Measurements from ENCODE around the gene TMC2. TPM values are rescaled to one million over a fixed set of nuclear protein-coding genes. Genes with fewer than 3 reads are reported as not detected.

Gene TMC2
- total and polyA plus RNA-seq, 10 donors: 0.07 to 1.2 (median 0.13) TPM; not detected in 2

DNA sequence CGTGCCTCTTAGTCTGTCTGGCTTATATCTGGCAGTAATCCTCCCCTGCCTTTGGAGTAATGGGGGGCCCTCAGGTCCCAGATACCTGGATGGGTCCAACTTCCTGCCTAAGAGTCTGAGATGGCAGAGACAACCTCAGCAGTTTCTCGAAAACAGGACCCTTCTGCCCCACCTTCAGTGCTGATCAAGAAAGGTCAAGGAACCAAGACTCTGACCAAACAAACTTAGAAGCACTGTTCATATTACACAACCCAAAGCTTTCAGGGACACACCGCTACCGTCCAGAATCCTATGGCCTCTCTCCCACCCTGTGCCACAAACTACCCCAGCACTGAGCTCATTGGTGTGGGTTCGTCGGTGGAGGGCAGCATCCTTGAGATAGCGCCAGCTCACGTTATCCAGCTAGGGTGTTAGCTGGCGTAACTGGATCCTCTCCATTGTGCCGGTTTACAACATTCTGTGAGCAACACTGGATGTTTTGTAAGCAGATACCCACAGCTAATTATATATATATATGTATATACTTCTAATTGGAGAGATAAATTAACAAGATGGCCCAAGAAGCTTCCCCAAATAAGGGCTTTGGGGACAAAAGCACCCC, 7.6 kb upstream of the TMC2 start:
- Histone ChIP-seq H3K27me3 (replicated peaks in 1 of 7) (peaks cover 0 to 20% (median 0%) of the 10 kb centered on the region in 7 donors), H3K36me3 (no peaks in the 10 kb centered on the region), H3K4me1 (peaks cover 0 to 23% (median 13%) of the 10 kb centered on the region in 6 donors), H3K9me3 (no peaks in the 10 kb centered on the region), H3K27ac (no peak overlapping the region), H3K4me3 (no peak overlapping the region)
- intact Hi-C loops (cut with DNase I; ENCODE audit: low total_unique reads): loop anchor here (10.0 kb wide), 1 partner anchor 116 kb away; no protein-coding TSS in a partner anchor
- TF ChIP-seq POLR2AphosphoS5 (IDR thresholded peaks at IDR 0.05) (no peak), POLR2A (IDR thresholded peaks at IDR 0.05) (no peak)
- TF ChIP-seq, protein P1, sequence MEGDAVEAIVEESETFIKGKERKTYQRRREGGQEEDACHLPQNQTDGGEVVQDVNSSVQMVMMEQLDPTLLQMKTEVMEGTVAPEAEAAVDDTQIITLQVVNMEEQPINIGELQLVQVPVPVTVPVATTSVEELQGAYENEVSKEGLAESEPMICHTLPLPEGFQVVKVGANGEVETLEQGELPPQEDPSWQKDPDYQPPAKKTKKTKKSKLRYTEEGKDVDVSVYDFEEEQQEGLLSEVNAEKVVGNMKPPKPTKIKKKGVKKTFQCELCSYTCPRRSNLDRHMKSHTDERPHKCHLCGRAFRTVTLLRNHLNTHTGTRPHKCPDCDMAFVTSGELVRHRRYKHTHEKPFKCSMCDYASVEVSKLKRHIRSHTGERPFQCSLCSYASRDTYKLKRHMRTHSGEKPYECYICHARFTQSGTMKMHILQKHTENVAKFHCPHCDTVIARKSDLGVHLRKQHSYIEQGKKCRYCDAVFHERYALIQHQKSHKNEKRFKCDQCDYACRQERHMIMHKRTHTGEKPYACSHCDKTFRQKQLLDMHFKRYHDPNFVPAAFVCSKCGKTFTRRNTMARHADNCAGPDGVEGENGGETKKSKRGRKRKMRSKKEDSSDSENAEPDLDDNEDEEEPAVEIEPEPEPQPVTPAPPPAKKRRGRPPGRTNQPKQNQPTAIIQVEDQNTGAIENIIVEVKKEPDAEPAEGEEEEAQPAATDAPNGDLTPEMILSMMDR (IDR thresholded peaks at IDR 0.05 in 8 of 11, conservative IDR thresholded peaks at IDR 0.05 in 3 of 11): no peak
- no peak for DNase-seq
- WGBS, 5 donors: 73 to 81% (median 78%) methylated on average over 10 of the region's 10 CpGs

DNA sequence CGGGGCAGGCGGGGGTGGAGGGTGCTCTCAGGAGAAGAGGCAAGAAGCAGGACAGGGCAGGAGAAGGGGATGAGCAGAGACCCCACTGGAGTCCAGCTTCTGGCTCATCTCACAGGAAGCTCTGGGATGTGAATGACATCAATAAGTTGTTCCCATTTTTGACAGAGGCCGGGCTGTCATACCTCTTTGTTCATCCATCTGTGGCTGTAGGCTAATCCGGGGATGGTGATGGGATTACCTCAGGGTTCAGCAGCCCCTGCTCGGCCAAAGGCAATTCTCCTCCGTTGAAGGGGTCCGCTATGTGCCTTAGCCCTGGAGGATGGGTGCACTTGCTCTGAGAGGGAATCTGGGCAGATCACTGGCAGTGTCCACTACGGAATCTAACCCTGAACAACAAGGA, 3.3 kb upstream of the TMC2 start:
- Histone ChIP-seq H3K27ac (no peak overlapping the region), H3K4me1 (no peaks in the 10 kb centered on the region), H3K36me3 (no peaks in the 10 kb centered on the region), H3K27me3 (replicated peaks in 1 of 7) (peaks cover 0 to 38% (median 0%) of the 10 kb centered on the region in 7 donors), H3K4me3 (no peak overlapping the region), H3K9me3 (no peaks in the 10 kb centered on the region)
- TF ChIP-seq POLR2AphosphoS5 (IDR thresholded peaks at IDR 0.05) (no peak), POLR2A (IDR thresholded peaks at IDR 0.05) (no peak)
- TF ChIP-seq, protein P1 (IDR thresholded peaks at IDR 0.05 in 8 of 11, conservative IDR thresholded peaks at IDR 0.05 in 3 of 11): no peak
- no peak for DNase-seq
- intact Hi-C loops (cut with DNase I; ENCODE audit: low total_unique reads): no loop called here
- WGBS, 5 donors: 75 to 92% (median 82%) methylated on average over 5 to 8 of the region's 8 CpGs

DNA sequence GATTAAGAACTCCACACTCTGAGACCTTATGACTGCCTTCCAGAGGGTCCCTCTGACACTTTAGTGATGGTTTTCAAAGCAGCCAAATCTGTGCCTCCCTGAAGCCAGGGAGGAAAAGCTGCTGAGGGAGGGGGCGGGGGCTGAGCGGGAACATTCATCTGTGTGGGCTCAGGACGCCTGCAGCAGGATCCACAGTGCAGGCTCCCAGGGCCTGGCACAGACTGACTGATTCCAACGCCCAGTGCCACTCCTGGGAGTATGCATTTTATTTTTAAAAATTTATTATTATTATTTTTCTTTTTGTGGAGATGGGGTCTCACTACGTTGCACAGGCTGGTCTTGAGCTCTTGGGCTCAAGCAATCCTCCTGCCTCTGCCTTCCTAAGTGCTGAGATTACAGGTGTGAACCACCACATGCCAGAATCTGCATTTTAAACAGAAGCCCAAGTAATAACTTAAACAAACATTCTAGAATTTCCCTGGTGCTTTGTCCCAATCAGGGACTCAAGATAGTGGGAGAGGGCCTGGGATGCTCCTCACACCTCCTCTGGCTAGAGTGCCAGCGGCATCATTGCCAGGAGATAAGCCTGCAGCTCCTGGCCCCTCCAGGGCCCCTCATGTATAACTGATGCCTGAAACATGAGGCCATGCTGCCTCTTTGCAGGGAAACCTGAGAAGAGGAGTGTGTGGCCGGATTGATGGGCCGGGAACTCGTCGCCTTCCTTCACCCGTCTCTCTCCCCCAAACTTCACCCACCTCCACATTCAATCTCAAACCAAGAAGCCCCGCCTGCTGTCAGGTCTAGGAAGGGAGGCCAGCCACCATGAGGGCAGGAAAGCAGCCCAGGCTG, 438 bp upstream of the TMC2 start:
- no peak overlapping the region for H3K4me3 ChIP-seq
- no peak overlapping the region for H3K27ac ChIP-seq
- WGBS, 5 donors: 59 to 72% (median 70%) methylated on average over 12 of the region's 12 CpGs
- no peaks in the 10 kb centered on the region for H3K9me3 ChIP-seq
- TF ChIP-seq, protein P1 (IDR thresholded peaks at IDR 0.05 in 8 of 11, conservative IDR thresholded peaks at IDR 0.05 in 3 of 11): no peak
- TF ChIP-seq POLR2AphosphoS5 (IDR thresholded peaks at IDR 0.05) (no peak), POLR2A (IDR thresholded peaks at IDR 0.05) (no peak)
- no peaks in the 10 kb centered on the region for H3K4me1 ChIP-seq
- H3K36me3 ChIP-seq: no peaks in the 10 kb centered on the region
- intact Hi-C loops (cut with DNase I; ENCODE audit: low total_unique reads): no loop called here
- peaks cover 0 to 62% (median 0%) of the 10 kb centered on the region in 7 donors for H3K27me3 ChIP-seq (replicated peaks in 1 of 7)
- no peak for DNase-seq

DNA sequence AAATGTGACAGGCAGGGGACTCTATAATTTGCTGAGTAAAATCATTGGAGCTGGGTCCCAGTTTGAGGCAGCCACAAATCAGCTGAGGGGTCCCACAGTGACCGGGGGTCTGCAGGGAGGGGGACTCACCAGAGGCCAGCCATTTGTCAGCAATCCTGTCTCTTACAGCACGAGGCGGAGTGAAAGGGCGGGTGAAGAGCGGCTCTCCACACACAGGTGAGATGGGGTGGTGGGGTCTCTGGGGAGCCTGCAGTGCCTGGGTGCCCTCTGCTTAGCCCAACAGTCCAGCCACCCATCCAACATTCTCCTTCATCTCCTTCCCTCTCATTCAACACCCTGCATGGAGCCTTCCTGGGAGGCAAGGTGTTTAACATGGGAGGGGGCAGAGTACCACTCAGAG, 728 bp downstream of the TMC2 start:
- 78 to 91% (median 83%) methylated on average over 5 of the region's 5 CpGs for WGBS, 5 donors
- Histone ChIP-seq H3K27me3 (replicated peaks in 1 of 7) (peaks cover 0 to 73% (median 0%) of the 10 kb centered on the region in 7 donors), H3K9me3 (no peaks in the 10 kb centered on the region), H3K4me1 (no peaks in the 10 kb centered on the region), H3K36me3 (no peaks in the 10 kb centered on the region), H3K4me3 (no peak overlapping the region), H3K27ac (no peak overlapping the region)
- DNase-seq: no peak
- TF ChIP-seq POLR2AphosphoS5 (IDR thresholded peaks at IDR 0.05) (no peak), POLR2A (IDR thresholded peaks at IDR 0.05) (no peak)
- TF ChIP-seq, protein P1 (IDR thresholded peaks at IDR 0.05 in 8 of 11, conservative IDR thresholded peaks at IDR 0.05 in 3 of 11): no peak
- intact Hi-C loops (cut with DNase I; ENCODE audit: low total_unique reads): no loop called here

Data from spleen (tissue), 11 donors.